GM12892 (cell line): ENCODE measurements around the gene MPP4.

Experiments
- POLR2A ChIP-seq: IDR thresholded peaks from 2 replicates; pipeline ENCODE4 v1.6.1; 2011; ENCODE audit warnings: low read depth, low read length, control low read depth
- POLR2AphosphoS5 ChIP-seq: IDR thresholded peaks from 2 replicates; pipeline ENCODE4 v1.6.1; 2011; ENCODE audit warnings: low read depth, low read length, control low read depth

DNA sequence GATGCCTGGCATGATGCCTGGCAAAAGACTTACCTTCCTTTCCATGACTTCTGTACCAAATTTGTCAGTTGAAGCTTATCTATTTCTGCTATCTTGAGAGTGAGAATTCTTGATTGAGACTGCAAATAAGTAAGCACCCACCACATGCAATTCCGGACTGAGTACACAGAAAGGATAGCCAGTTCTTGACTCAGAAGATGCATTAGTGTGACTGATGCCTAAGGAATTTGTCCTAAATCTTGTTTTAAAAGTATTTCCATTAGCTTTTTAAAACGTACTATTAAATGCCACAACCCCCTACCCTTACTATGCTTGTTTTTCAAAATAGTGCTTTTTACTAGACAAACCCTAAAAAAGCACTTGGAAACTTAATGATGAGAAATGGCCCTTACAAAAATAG lies 545 bp downstream of the MPP4 start:
- no peak for TF ChIP-seq POLR2A
- no peak for TF ChIP-seq POLR2AphosphoS5
